HepG2 (cell line): ENCODE measurements around the gene TLDC2. TPM values are rescaled to one million over a fixed set of nuclear protein-coding genes. Genes with fewer than 3 reads are reported as not detected.

Source experiments
- EEA1 ChIP-seq: sonication (generic); formaldehyde crosslinking; IDR thresholded peaks from 2 replicates; pipeline ENCODE4 v1.5.1; 2020; ENCODE audit warnings: mild to moderate bottlenecking, missing genetic modification reagents, borderline replicate concordance
- FOSL2 ChIP-seq: sonication (generic); formaldehyde crosslinking; IDR thresholded peaks from 2 replicates; pipeline ENCODE4 v1.4.0; 2020; ENCODE audit warnings: missing genetic modification reagents
- GATA4 ChIP-seq: sonication (generic); IDR thresholded peaks from 2 replicates; pipeline ENCODE4 v1.6.1; 2016; ENCODE audit warnings: antibody characterized with exemption, low read depth, borderline replicate concordance
- IRF9 ChIP-seq: sonication (generic); formaldehyde crosslinking; IDR thresholded peaks from 2 replicates; pipeline ENCODE4 v1.8.0; 2022; ENCODE audit warnings: missing genetic modification reagents, mild to moderate bottlenecking, borderline replicate concordance
- ISX ChIP-seq: sonication (generic); formaldehyde crosslinking; conservative IDR thresholded peaks from 2 replicates; pipeline ENCODE4 v1.5.0; 2020; ENCODE audit warnings: missing genetic modification reagents
- KAT8 ChIP-seq: IDR thresholded peaks from 2 replicates; pipeline ENCODE4 v1.6.1; 2016; ENCODE audit warnings: missing genetic modification reagents, missing compliant biosample characterization
- KLF16 ChIP-seq, 2 experiments: sonication (generic) in 1 of 2; formaldehyde crosslinking in 1 of 2; IDR thresholded peaks; 2 replicates each; pipeline versions ENCODE4 v1.6.1 to v1.8.0; 2016 to 2023; ENCODE audit warnings: missing genetic modification reagents in 2 of 2, missing compliant biosample characterization in 1 of 2
- MTERF4 ChIP-seq: sonication (generic); formaldehyde crosslinking; IDR thresholded peaks from 2 replicates; pipeline ENCODE4 v1.8.0; 2023; ENCODE audit warnings: mild to moderate bottlenecking, missing genetic modification reagents
- NCOA5 ChIP-seq: sonication (generic); formaldehyde crosslinking; IDR thresholded peaks from 2 replicates; pipeline ENCODE4 v1.4.0; 2020; ENCODE audit warnings: missing genetic modification reagents
- NKX3-1 ChIP-seq: sonication (generic); formaldehyde crosslinking; IDR thresholded peaks from 2 replicates; pipeline ENCODE4 v1.5.0; 2020; ENCODE audit warnings: missing genetic modification reagents
- POGZ ChIP-seq: sonication (generic); formaldehyde crosslinking; IDR thresholded peaks from 2 replicates; pipeline ENCODE4 v1.4.0; 2020; ENCODE audit warnings: mild to moderate bottlenecking, missing genetic modification reagents
- ZFP37 ChIP-seq: sonication (generic); formaldehyde crosslinking; IDR thresholded peaks from 2 replicates; pipeline ENCODE4 v1.4.0; 2020; ENCODE audit warnings: missing genetic modification reagents, borderline replicate concordance
- ZNF136 ChIP-seq: sonication (generic); formaldehyde crosslinking; IDR thresholded peaks from 2 replicates; pipeline ENCODE4 v1.8.1; 2022; ENCODE audit warnings: low read depth, mild to moderate bottlenecking, moderate library complexity, missing genetic modification reagents
- ZNF20 ChIP-seq: sonication (generic); formaldehyde crosslinking; IDR thresholded peaks from 2 replicates; pipeline ENCODE4 v1.4.0; 2020; ENCODE audit warnings: mild to moderate bottlenecking, moderate library complexity, missing genetic modification reagents
- ZNF567 ChIP-seq: sonication (generic); formaldehyde crosslinking; IDR thresholded peaks from 2 replicates; pipeline ENCODE4 v1.8.1; 2023; ENCODE audit warnings: mild to moderate bottlenecking, missing genetic modification reagents, borderline replicate concordance
- ZNF615 ChIP-seq: sonication (generic); formaldehyde crosslinking; IDR thresholded peaks from 2 replicates; pipeline ENCODE4 v1.5.0; 2020; ENCODE audit warnings: mild to moderate bottlenecking, missing genetic modification reagents, borderline replicate concordance
- ZNF616 ChIP-seq: sonication (generic); formaldehyde crosslinking; IDR thresholded peaks from 2 replicates; pipeline ENCODE4 v1.5.0; 2020; ENCODE audit warnings: low read depth, mild to moderate bottlenecking, missing genetic modification reagents
- ZNF652 ChIP-seq: IDR thresholded peaks from 2 replicates; pipeline ENCODE4 v1.6.1; 2016; ENCODE audit warnings: low read depth, borderline replicate concordance
- ZNF672 ChIP-seq: sonication (generic); formaldehyde crosslinking; IDR thresholded peaks from 2 replicates; pipeline ENCODE4 v1.8.1; 2022; ENCODE audit warnings: missing genetic modification reagents
- ZNF710 ChIP-seq: sonication (generic); formaldehyde crosslinking; IDR thresholded peaks from 2 replicates; pipeline ENCODE4 v1.5.0; 2020; ENCODE audit warnings: mild to moderate bottlenecking, missing genetic modification reagents, borderline replicate concordance
- ZNF768 ChIP-seq: sonication (generic); formaldehyde crosslinking; IDR thresholded peaks from 2 replicates; pipeline ENCODE4 v1.4.0; 2020; ENCODE audit warnings: missing genetic modification reagents
- polyA plus RNA-seq, 8 experiments: library from polyadenylated mRNA; depleted of rRNA in 3 of 8; stranded (reverse) in 7 of 8; unstranded in 1 of 8; fragments of >200 nt; fragmentation: Illumina TruSeq in 4 of 8; extraction: Trizol in 4 of 8; gene quantifications; 2 replicates each; pipeline versions ENCODE4 v1.2.1 to v1.2.3, GENCODE V29; 2011 to 2016; ENCODE audit warnings: low read depth in 4 of 8, missing spikeins in 1 of 8, mixed read lengths in 1 of 8; ENCODE audit not compliant: insufficient read depth in 1 of 8
- total RNA-seq, 5 experiments: library from RNA; depleted of rRNA; stranded (reverse); fragments of >200 nt; fragmentation: Illumina TruSeq; extraction: Trizol; gene quantifications; 2 replicates each; pipeline ENCODE4 v1.2.3, GENCODE V29; 2016; ENCODE audit warnings: low read depth in 1 of 5
- TF ChIP-seq, protein P1 (sequence below): sonication (generic); formaldehyde crosslinking; IDR thresholded peaks from 2 replicates; pipeline ENCODE4 v1.8.1; 2023; ENCODE audit warnings: mild to moderate bottlenecking, inconsistent platforms, moderate library complexity, missing genetic modification reagents, borderline replicate concordance
- TF ChIP-seq, protein P2 (sequence below): sonication (generic); formaldehyde crosslinking; IDR thresholded peaks from 2 replicates; pipeline ENCODE4 v1.8.0; 2022; ENCODE audit warnings: mild to moderate bottlenecking, missing genetic modification reagents, moderate library complexity

Gene TLDC2
- total and polyA plus RNA-seq, 2 of the 13 experiments (the other 11 are each of a cell fraction or from before 2014, with no cell fraction given) = 1.5 to 1.6 TPM

DNA sequence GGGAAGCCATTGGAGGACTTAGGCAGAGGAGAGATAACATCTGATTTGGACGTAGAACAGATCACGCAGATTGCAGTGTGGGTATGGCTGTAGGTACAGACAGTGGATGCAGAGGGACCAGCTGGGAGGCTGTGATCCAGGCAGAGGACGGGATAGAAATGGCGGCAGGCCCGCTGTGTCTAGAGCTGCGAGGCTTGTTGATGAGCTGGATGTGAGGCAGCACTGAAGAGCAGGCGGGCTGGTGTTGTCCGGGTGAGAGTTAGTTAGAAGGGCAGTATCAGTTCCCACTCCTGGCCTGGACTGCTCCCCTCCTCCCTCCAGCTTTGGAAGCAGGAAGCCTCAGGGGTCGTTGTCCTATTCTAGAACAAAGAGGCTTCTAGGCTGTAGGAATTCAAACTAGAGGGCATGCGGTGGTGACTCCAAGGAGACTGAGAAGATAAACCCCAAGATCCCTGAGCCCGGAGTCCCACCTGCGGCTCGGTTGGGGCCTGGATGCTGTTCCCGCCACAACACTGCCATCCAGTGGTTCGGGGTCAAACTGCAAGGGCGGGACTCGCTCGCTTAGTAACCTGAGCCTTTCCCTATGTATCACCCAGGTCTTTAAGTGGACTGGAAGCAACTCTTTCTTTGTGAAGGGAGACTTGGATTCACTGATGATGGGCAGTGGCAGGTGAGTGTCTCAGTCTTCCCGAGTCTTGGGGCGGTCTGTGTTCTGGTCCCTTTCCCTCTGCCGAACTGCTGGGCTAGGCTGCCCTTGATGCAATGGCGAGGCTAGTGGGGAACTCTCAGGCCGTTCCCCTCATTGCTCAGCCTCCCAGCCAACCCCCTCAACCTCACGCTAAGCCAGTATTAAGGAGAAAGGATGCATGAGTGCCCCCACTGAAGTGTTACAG is 11.2 kb downstream of the TLDC2 start (continued):
- TF ChIP-seq IRF9 (peak; percentile 94; the same call in 1 of the 2 replicates), ZFP37 (0 out of 2 replicates have a peak, but pooled peaks have one; percentile 29), EEA1 (peak; percentile 76; the same call in 1 of the 2 replicates), KAT8 (CRISPR knock-in tag) (peak; percentile 54; the same call in 1 of the 2 replicates), ZNF672 (CRISPR knock-in tag) (no peak), POGZ (CRISPR knock-in tag) (peak; percentile 55; the same call in 1 of the 2 replicates), FOSL2 (CRISPR knock-in tag) (peak; percentile 56), ZNF616 (CRISPR knock-in tag) (peak; percentile 72; the same call in 1 of the 2 replicates), NKX3-1 (CRISPR knock-in tag) (no peak), ZNF136 (CRISPR knock-in tag) (no peak), ZNF710 (CRISPR knock-in tag) (peak; percentile 78; the same call in 1 of the 2 replicates), NCOA5 (no peak), MTERF4 (CRISPR knock-in tag) (peak; percentile 63), ISX (CRISPR knock-in tag) (no peak), ZNF20 (CRISPR knock-in tag) (no peak), KLF16 (CRISPR knock-in tag; IDR thresholded peaks at IDR 0.05) (peak in 1 of 2 experiments; percentile 73; a peak in 1 of 4 replicates), ZNF652 (CRISPR knock-in tag) (no peak), ZNF615 (CRISPR knock-in tag) (no peak), GATA4 (no peak), ZNF567 (CRISPR knock-in tag) (0 out of 2 replicates have a peak, but pooled peaks have one; percentile 79), ZNF768 (peak; percentile 36; the same call in 1 of the 2 replicates)
- TF ChIP-seq, protein P1, sequence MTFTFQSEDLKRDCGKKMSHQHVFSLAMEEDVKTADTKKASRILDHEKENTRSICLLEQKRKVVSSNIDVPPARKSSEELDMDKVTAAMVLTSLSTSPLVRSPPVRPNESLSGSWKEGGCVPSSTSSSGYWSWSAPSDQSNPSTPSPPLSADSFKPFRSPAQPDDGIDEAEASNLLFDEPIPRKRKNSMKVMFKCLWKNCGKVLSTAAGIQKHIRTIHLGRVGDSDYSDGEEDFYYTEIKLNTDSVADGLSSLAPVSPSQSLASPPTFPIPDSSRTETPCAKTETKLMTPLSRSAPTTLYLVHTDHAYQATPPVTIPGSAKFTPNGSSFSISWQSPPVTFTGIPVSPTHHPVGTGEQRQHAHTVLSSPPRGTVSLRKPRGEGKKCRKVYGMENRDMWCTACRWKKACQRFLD (CRISPR knock-in tag) = no peak
- TF ChIP-seq, protein P2, sequence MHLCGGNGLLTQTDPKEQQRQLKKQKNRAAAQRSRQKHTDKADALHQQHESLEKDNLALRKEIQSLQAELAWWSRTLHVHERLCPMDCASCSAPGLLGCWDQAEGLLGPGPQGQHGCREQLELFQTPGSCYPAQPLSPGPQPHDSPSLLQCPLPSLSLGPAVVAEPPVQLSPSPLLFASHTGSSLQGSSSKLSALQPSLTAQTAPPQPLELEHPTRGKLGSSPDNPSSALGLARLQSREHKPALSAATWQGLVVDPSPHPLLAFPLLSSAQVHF (CRISPR knock-in tag) = no peak
